Loucy (cell line): ENCODE data around the gene JUP.

Experiments
- CTCF ChIP-seq: fragments of 200-600 bp; sonication (generic); conservative IDR thresholded peaks from 2 replicates; pipeline ENCODE4 v1.5.1; 2014; ENCODE audit warnings: mild to moderate bottlenecking, antibody characterized with exemption, low read length
- EZH2phosphoT487 ChIP-seq: fragments of 200-600 bp; IDR thresholded peaks from 2 replicates; pipeline ENCODE4 v1.6.1; 2018; ENCODE audit warnings: antibody characterized with exemption, mild to moderate bottlenecking, moderate library complexity, borderline replicate concordance

GRCh38 chr17:41741709-41742108 is 44.8 kb downstream of the JUP start:
- TF ChIP-seq CTCF = no peak
- no peak for TF ChIP-seq EZH2phosphoT487
